Measurements from ENCODE around the gene CDKL2. TPM values are rescaled to one million over a fixed set of nuclear protein-coding genes. Genes with fewer than 3 reads are reported as not detected.

The CDKL2 gene
- total and polyA plus RNA-seq, 2 of the 8 experiments (the other 6 are each of a cell fraction or from before 2014, with no cell fraction given) = 1.4 to 2.1 TPM

DNA sequence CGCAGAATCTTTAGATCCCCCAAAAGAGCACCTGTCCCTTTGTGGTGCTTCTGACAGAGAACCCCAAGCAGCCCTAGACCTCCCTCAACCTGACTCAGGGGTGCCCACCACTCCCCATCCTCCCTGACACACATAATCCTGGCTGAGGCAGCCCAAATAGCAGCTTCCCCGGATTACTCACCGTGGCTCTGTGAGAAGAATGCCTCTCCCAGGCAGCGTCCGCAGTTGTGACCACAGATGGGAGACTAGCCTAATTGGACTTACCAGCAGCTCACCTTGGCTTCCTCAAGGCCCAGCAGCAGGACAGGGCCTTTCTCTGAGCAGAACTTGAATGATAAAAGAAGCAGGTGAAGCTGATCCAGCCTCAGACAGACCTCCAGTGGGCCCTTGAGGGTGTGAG lies 84.8 kb downstream of the CDKL2 start:
- Histone ChIP-seq H4K8ac (ENCODE audit: extremely low read depth, insufficient read depth, low read length) (no peak overlapping the region), H3K4me1 (replicated peaks in 1 of 4; ENCODE audit: control insufficient read depth in 3 of 4, insufficient read depth in 4 of 4, low read length in 3 of 4) (0 out of 7 replicates have a peak, but pooled peaks cover 0 to 2% (median 0%) of the 10 kb centered on the region in 4 experiments), H4K5ac (ENCODE audit: insufficient read length, low read depth, low read length) (no peak overlapping the region), H3K4ac (replicated peaks; ENCODE audit: insufficient read length, low read depth, low read length) (no peak overlapping the region), H2AK5ac (ENCODE audit: low read depth, low read length) (no peak overlapping the region), H2BK5ac (ENCODE audit: low read depth, low read length) (no peak overlapping the region), H2AFZ (ENCODE audit: low read length) (no peak overlapping the region), H2BK12ac (ENCODE audit: low read depth, low read length) (no peak overlapping the region), H3K14ac (ENCODE audit: insufficient read length) (no peak overlapping the region), H3K27me3 (replicated peaks in 1 of 4; ENCODE audit: control insufficient read depth in 3 of 4, extremely low read depth in 1 of 4, insufficient read depth in 3 of 4, low read length in 3 of 4) (no peaks in the 10 kb centered on the region), H3K18ac (ENCODE audit: extremely low read depth, low read length) (no peak overlapping the region), H3K23ac (ENCODE audit: insufficient read length) (no peak overlapping the region), H2BK15ac (ENCODE audit: low read length) (no peak overlapping the region), H4K91ac (replicated peaks; ENCODE audit: insufficient read length, low read length) (no peak overlapping the region), H3K9me3 (ENCODE audit: insufficient read depth in 2 of 2, low read depth in 1 of 2, low read length in 1 of 2) (no peaks in the 10 kb centered on the region), H3K4me2 (ENCODE audit: insufficient read depth in 1 of 2, low read depth in 2 of 2, low read length in 2 of 2) (no peak overlapping the region), H3K4me3 (ENCODE audit: extremely low read depth in 1 of 4, insufficient read depth in 2 of 4, low read depth in 3 of 4, low read length in 4 of 4) (no peak overlapping the region), H3K56ac (replicated peaks; ENCODE audit: insufficient read length, low read depth, low read length) (no peak overlapping the region), H3K23me2 (ENCODE audit: low read depth, low read length) (no peaks in the 10 kb centered on the region), H2BK20ac (ENCODE audit: low read length) (no peak overlapping the region), H2BK120ac (replicated peaks; ENCODE audit: low read depth, low read length) (no peak overlapping the region), H3K79me2 (ENCODE audit: control insufficient read depth in 1 of 2, insufficient read depth in 2 of 2, low read length in 2 of 2) (no peaks in the 10 kb centered on the region), H3K36me3 (ENCODE audit: control insufficient read depth in 2 of 4, insufficient read depth in 4 of 4, low read length in 3 of 4) (no peaks in the 10 kb centered on the region), H3K79me1 (ENCODE audit: low read depth, low read length) (no peaks in the 10 kb centered on the region), H4K20me1 (replicated peaks in 1 of 2; ENCODE audit: control insufficient read depth in 1 of 2, insufficient read depth in 2 of 2, low read length in 2 of 2) (no peaks in the 10 kb centered on the region), H3K27ac (ENCODE audit: low read depth, low read length) (no peak overlapping the region), H3K9ac (replicated peaks in 1 of 4; ENCODE audit: extremely low read depth in 1 of 4, low read depth in 3 of 4, low read length in 3 of 4) (no peak overlapping the region)
- FAIRE-seq (no peak), DNase-seq (ENCODE audit: low read depth in 1 of 2, low spot score in 2 of 2) (no peak)
- WGBS, 2 experiments (ENCODE audit: extremely low coverage in 1 of 2, insufficient coverage in 1 of 2, insufficient read length in 1 of 2, insufficient replicate concordance in 2 of 2, low coverage in 1 of 2, low lambda C conversion rate in 2 of 2, missing lambda C conversion rate in 1 of 2) = 93% methylated on average over 5 of the region's 5 CpGs; no CpG with 5 or more reads in 1 of the 2 experiments
- TF ChIP-seq EZH2 (IDR thresholded peaks at IDR 0.05; ENCODE audit: low read depth, low read length, severe bottlenecking) (no peak), SP1 (IDR thresholded peaks at IDR 0.05; ENCODE audit: low read depth, low read length) (no peak), CTBP2 (IDR thresholded peaks at IDR 0.05; ENCODE audit: borderline replicate concordance, insufficient read depth, insufficient read length, low read length) (no peak)
- POLR2A ChIA-PET (ENCODE audit: partially characterized antibody) = interaction anchor here (1.1 to 2.1 kb wide), 3 partner anchors 8 to 15 kb away, joined by 5 to 7 read pairs (median 5); partner anchors contain the start of gene ODAPH
- CTCF ChIA-PET (ENCODE audit: partially characterized antibody) = interaction anchor here (0.5 to 3.3 kb wide), 2 partner anchors 11 to 17 kb away, joined by 3 to 11 read pairs; partner anchors contain the start of gene ODAPH

All from H1 (cell line).